Calu3 (cell line): ENCODE data around the gene CCL8. TPM values are rescaled to one million over a fixed set of nuclear protein-coding genes. Genes with fewer than 3 reads are reported as not detected.

Experiments
- BruUV-seq: library from RNA; stranded (reverse); fragments of 400-500 nt; replicated peaks from 2 replicates; lab custom pipeline; 2021; lab: Mats Ljungman, UMichigan
- CTCF ChIA-PET: fragments of 300-600 bp; sonication (Branson Sonifier 250); formaldehyde crosslinking; loops from one replicate; lab custom pipeline; 2022; ENCODE audit warnings: antibody characterized with exemption; lab: Charles Lee
- DNase-seq: peaks from one replicate; pipeline ENCODE4 v3.0.0; 2022
- H3K27ac Mint-ChIP-seq: one replicate; pipeline ENCODE4 v1.8.0; 2022; ENCODE audit warnings: mixed read lengths; ENCODE audit not compliant: unreplicated experiment
- H3K27me3 Mint-ChIP-seq: one replicate; pipeline ENCODE4 v1.8.0; 2022; ENCODE audit warnings: mixed read lengths; ENCODE audit not compliant: unreplicated experiment
- H3K36me3 Mint-ChIP-seq: one replicate; pipeline ENCODE4 v1.8.0; 2022; ENCODE audit warnings: mild to moderate bottlenecking, moderate library complexity, mixed read lengths; ENCODE audit not compliant: insufficient read depth, unreplicated experiment
- H3K4me1 Mint-ChIP-seq: one replicate; pipeline ENCODE4 v1.8.0; 2022; ENCODE audit warnings: mild to moderate bottlenecking, low read depth, mixed read lengths; ENCODE audit not compliant: unreplicated experiment
- H3K4me3 Mint-ChIP-seq: one replicate; pipeline ENCODE4 v1.8.0; 2022; ENCODE audit warnings: mild to moderate bottlenecking, low read depth, moderate library complexity, mixed read lengths; ENCODE audit not compliant: unreplicated experiment
- H3K9me3 Mint-ChIP-seq: one replicate; pipeline ENCODE4 v1.8.0; 2022; ENCODE audit warnings: low read depth, mixed read lengths; ENCODE audit not compliant: unreplicated experiment
- CTCF ChIP-seq: fragments of 200-600 bp; IDR thresholded peaks from one replicate; pipeline ENCODE4 v1.8.0; 2022; ENCODE audit warnings: antibody characterized with exemption; ENCODE audit not compliant: unreplicated experiment
- intact Hi-C: fragments of 100-400 bp; cut with micrococcal nuclease; formaldehyde crosslinking; loops from one replicate; pipeline ENCODE4 v1.10.0; 2022; ENCODE audit not compliant: unreplicated experiment
- total RNA-seq: library from RNA; stranded (reverse); gene quantifications from 2 replicates; pipeline ENCODE4 v1.2.3, GENCODE V29; 2022

CCL8 gene
- total RNA-seq, 1 experiment from 2014 or later: not detected

- intact Hi-C loops: no loop called here
- H3K4me1 Mint-ChIP-seq: no peaks in the 10 kb centered on the region
- CTCF ChIA-PET: interaction anchor here (1.4 kb wide), 1 partner anchor 9 kb away, joined by 3 read pairs; no protein-coding TSS in a partner anchor
These were observed 51.3 kb downstream of the CCL8 start for GRCh38 chr17:34370376-34370996.

GRCh38 chr17:34370997-34371395 lies 51.8 kb downstream of the CCL8 start:
- CTCF ChIA-PET: interaction anchor here (1.3 to 1.4 kb wide), 2 partner anchors 10 to 12 kb away, joined by 3 read pairs; no protein-coding TSS in a partner anchor
- TF ChIP-seq CTCF: no peak
- Mint-ChIP-seq H3K27ac (no peak overlapping the region), H3K27me3 (peaks cover 48% of the 10 kb centered on the region), H3K4me3 (no peak overlapping the region), H3K36me3 (no peaks in the 10 kb centered on the region), H3K9me3 (no peaks in the 10 kb centered on the region), H3K4me1 (no peaks in the 10 kb centered on the region)
- intact Hi-C loops: no loop called here
- no peak for DNase-seq
- BruUV-seq: no TSS peak

More at GRCh38 chr17:34370376-34370996, 51.3 kb downstream of the CCL8 start:
- BruUV-seq: no TSS peak
- H3K27me3 Mint-ChIP-seq: peaks cover 48% of the 10 kb centered on the region
- no peak overlapping the region for H3K4me3 Mint-ChIP-seq
- no peaks in the 10 kb centered on the region for H3K36me3 Mint-ChIP-seq
- TF ChIP-seq CTCF: no peak
- H3K27ac Mint-ChIP-seq: no peak overlapping the region
- no peaks in the 10 kb centered on the region for H3K9me3 Mint-ChIP-seq
- DNase-seq: no peak

Other genes starting within 250 kb of the CCL8 start
- gene CCL2, start 64.2 kb upstream of the CCL8 start, total RNA-seq: 1.8 and 6.0 TPM in 2 replicates
- not detected in 2 replicates for gene CCL7, start 49.2 kb upstream of the CCL8 start, total RNA-seq
- gene CCL11, start 33.7 kb upstream of the CCL8 start, total RNA-seq: not detected in 2 replicates
- not detected in 2 replicates for gene CCL13, start 37.0 kb downstream of the CCL8 start, total RNA-seq
- not detected in 2 replicates for gene CCL1, start 43.8 kb downstream of the CCL8 start, total RNA-seq